H7 (cell line): ENCODE measurements around the gene YPEL4. TPM values are rescaled to one million over a fixed set of nuclear protein-coding genes. Genes with fewer than 3 reads are reported as not detected.
"Not testable (repeated sequence)": the region's sequence is repeated elsewhere in the genome, so short reads cannot be mapped to it uniquely, and the experiment has no call there.

Experiments used
- DNase-seq: peaks from one replicate; pipeline ENCODE4 v3.0.0; 2012
- H3K27me3 ChIP-seq: 2 replicates; pipeline ENCODE4 v1.6.0; 2011; ENCODE audit warnings: mild to moderate bottlenecking, low read length; ENCODE audit not compliant: control insufficient read depth, insufficient read depth
- H3K36me3 ChIP-seq: replicated peaks from 2 replicates; pipeline ENCODE4 v1.5.1; 2011; ENCODE audit warnings: low read length; ENCODE audit not compliant: control insufficient read depth, insufficient read depth
- H3K4me3 ChIP-seq: 2 replicates; pipeline ENCODE4 v1.5.1; 2011; ENCODE audit warnings: low read depth, mild to moderate bottlenecking, control low read depth, low read length, moderate library complexity; ENCODE audit not compliant: insufficient read depth
- total RNA-seq: library from RNA; depleted of rRNA; stranded (reverse); fragments of >200 nt; shearing (Covaris generic); gene quantifications from 2 replicates; pipeline ENCODE4 v1.2.3, GENCODE V29; 2014; rRNA removed

The YPEL4 gene
- not detected in 2 replicates for total RNA-seq

GRCh38 chr11:57649826-57650738 is at the start of gene YPEL4:
Gene YPEL4, minus strand, starts transcription at chr11:57649912. Its CDS starts 2,805 bp downstream, at chr11:57647107.
- peak within 1 kb of the TSS; percentile 54 for H3K4me3 ChIP-seq
- peak; percentile 80 for DNase-seq
- H3K27me3 ChIP-seq = peaks cover 6% of the 10 kb centered on the region
- peaks cover 3% of the 10 kb centered on the region; the same call in 1 of the 2 replicates for H3K36me3 ChIP-seq

GRCh38 chr11:57698843-57699365 is 49.2 kb upstream of the YPEL4 start:
- Histone ChIP-seq H3K27me3 (no peaks in the 10 kb centered on the region), H3K36me3 (peaks cover 41% of the 10 kb centered on the region), H3K4me3 (no peak overlapping the region)
- no peak for DNase-seq

- peaks cover 40% of the 10 kb centered on the region for H3K36me3 ChIP-seq
- not testable (repeated sequence) for H3K4me3 ChIP-seq, H3K27me3 ChIP-seq, DNase-seq
These were observed 40.8 kb upstream of the YPEL4 start for GRCh38 chr11:57690474-57690873.

GRCh38 chr11:57681168-57681567 is 31.5 kb upstream of the YPEL4 start:
- Histone ChIP-seq H3K4me3 (no peak overlapping the region), H3K36me3 (peaks cover 5% of the 10 kb centered on the region), H3K27me3 (no peaks in the 10 kb centered on the region)
- no peak for DNase-seq

- Histone ChIP-seq H3K27me3 (no peaks in the 10 kb centered on the region), H3K36me3 (peaks cover 6% of the 10 kb centered on the region), H3K4me3 (no peak overlapping the region)
- DNase-seq = no peak
These were observed 30.8 kb upstream of the YPEL4 start for GRCh38 chr11:57680552-57680874.

- DNase-seq = no peak
- no peaks in the 10 kb centered on the region for H3K27me3 ChIP-seq
- no peak overlapping the region for H3K4me3 ChIP-seq
These were observed 29.7 kb upstream of the YPEL4 start for GRCh38 chr11:57679396-57679795.

GRCh38 chr11:57675176-57675941 is 25.6 kb upstream of the YPEL4 start:
- H3K36me3 ChIP-seq = peaks cover 13% of the 10 kb centered on the region
- H3K27me3 ChIP-seq = no peaks in the 10 kb centered on the region
- H3K4me3 ChIP-seq = no peak overlapping the region
- no peak for DNase-seq

More at GRCh38 chr11:57679396-57679795, 29.7 kb upstream of the YPEL4 start:
- H3K36me3 ChIP-seq = peaks cover 6% of the 10 kb centered on the region

GRCh38 chr11:57674251-57674650 is 24.5 kb upstream of the YPEL4 start:
- peaks cover 12% of the 10 kb centered on the region for H3K36me3 ChIP-seq
- no peak for DNase-seq
- H3K27me3 ChIP-seq = no peaks in the 10 kb centered on the region
- H3K4me3 ChIP-seq = no peak overlapping the region

GRCh38 chr11:57668434-57668782 is 18.7 kb upstream of the YPEL4 start:
- no peak for DNase-seq

GRCh38 chr11:57667736-57668433 is 18.2 kb upstream of the YPEL4 start, which contains the start of gene ZDHHC5:
Gene ZDHHC5, plus strand, starts transcription at chr11:57668114. Its CDS starts 4,977 bp downstream, at chr11:57673091.
- Histone ChIP-seq H3K27me3 (no peaks in the 10 kb centered on the region), H3K36me3 (peaks cover 2% of the 10 kb centered on the region; the same call in 1 of the 2 replicates), H3K4me3 (peak within 1 kb of the TSS; percentile 96)
- DNase-seq = peak; percentile 99

More at GRCh38 chr11:57668434-57668782, 18.7 kb upstream of the YPEL4 start:
- Histone ChIP-seq H3K36me3 (peaks cover 6% of the 10 kb centered on the region), H3K4me3 (peak overlapping the region; percentile 96), H3K27me3 (no peaks in the 10 kb centered on the region)

GRCh38 chr11:57667117-57667735 is 17.5 kb upstream of the YPEL4 start:
- Histone ChIP-seq H3K4me3 (peak overlapping the region; percentile 96), H3K27me3 (no peaks in the 10 kb centered on the region), H3K36me3 (peaks cover 2% of the 10 kb centered on the region; the same call in 1 of the 2 replicates)
- DNase-seq = peak; percentile 95

- no peak for DNase-seq
- Histone ChIP-seq H3K27me3 (no peaks in the 10 kb centered on the region), H3K4me3 (no peak overlapping the region)
These were observed 14.3 kb upstream of the YPEL4 start for GRCh38 chr11:57663975-57664374.

GRCh38 chr11:57662893-57663292 is 13.2 kb upstream of the YPEL4 start:
- no peak overlapping the region for H3K4me3 ChIP-seq
- DNase-seq = no peak
- no peaks in the 10 kb centered on the region for H3K27me3 ChIP-seq
- H3K36me3 ChIP-seq = peaks cover 13% of the 10 kb centered on the region

More at GRCh38 chr11:57663975-57664374, 14.3 kb upstream of the YPEL4 start:
- peaks cover 13% of the 10 kb centered on the region for H3K36me3 ChIP-seq

GRCh38 chr11:57659669-57660068 is 10.0 kb upstream of the YPEL4 start:
- no peaks in the 10 kb centered on the region for H3K27me3 ChIP-seq
- H3K4me3 ChIP-seq = no peak overlapping the region
- peaks cover 13% of the 10 kb centered on the region for H3K36me3 ChIP-seq
- DNase-seq = no peak
